ENCODE results near the gene TNMD.
"Not testable (repeated sequence)": the region's sequence is repeated elsewhere in the genome, so short reads cannot be mapped to it uniquely, and the experiment has no call there.

TNMD gene

GRCh38 chrX:100584611-100585010 lies at the start of gene TNMD:
Gene TNMD, plus strand, starts transcription at chrX:100584936. Its CDS starts 83 bp downstream, at chrX:100585019.
- no peak for DNase-seq (ENCODE audit: extremely low read depth in 1 of 2, low read depth in 1 of 2)

GRCh38 chrX:100565534-100565933 lies 19.2 kb upstream of the TNMD start:
- not testable (repeated sequence) for DNase-seq (ENCODE audit: extremely low read depth in 1 of 2, low read depth in 1 of 2)

GRCh38 chrX:100586747-100587146 lies 2.0 kb downstream of the TNMD start:
- no peak for DNase-seq (ENCODE audit: extremely low read depth in 1 of 2, low read depth in 1 of 2)

- DNase-seq (ENCODE audit: extremely low read depth in 1 of 2, low read depth in 1 of 2): no peak
Measured at GRCh38 chrX:100587861-100588260, 3.1 kb downstream of the TNMD start.

- no peak for DNase-seq (ENCODE audit: extremely low read depth in 1 of 2, low read depth in 1 of 2)
Measured at GRCh38 chrX:100591256-100592051, 6.7 kb downstream of the TNMD start.

GRCh38 chrX:100593126-100593525 lies 8.4 kb downstream of the TNMD start:
- DNase-seq (ENCODE audit: extremely low read depth in 1 of 2, low read depth in 1 of 2): no peak

GRCh38 chrX:100593581-100593980 lies 8.8 kb downstream of the TNMD start:
- DNase-seq (ENCODE audit: extremely low read depth in 1 of 2, low read depth in 1 of 2): no peak

GRCh38 chrX:100596601-100597000 lies 11.9 kb downstream of the TNMD start:
- no peak for DNase-seq (ENCODE audit: extremely low read depth in 1 of 2, low read depth in 1 of 2)

- no peak for DNase-seq (ENCODE audit: extremely low read depth in 1 of 2, low read depth in 1 of 2)
Measured at GRCh38 chrX:100599456-100599855, 14.7 kb downstream of the TNMD start.

- no peak for DNase-seq (ENCODE audit: extremely low read depth in 1 of 2, low read depth in 1 of 2)
Measured at GRCh38 chrX:100600340-100600739, 15.6 kb downstream of the TNMD start.

- no peak for DNase-seq (ENCODE audit: extremely low read depth in 1 of 2, low read depth in 1 of 2)
Measured at GRCh38 chrX:100600758-100601157, 16.0 kb downstream of the TNMD start.

GRCh38 chrX:100606753-100607152 lies 22.0 kb downstream of the TNMD start:
- DNase-seq (ENCODE audit: extremely low read depth in 1 of 2, low read depth in 1 of 2): no peak

GRCh38 chrX:100609591-100609990 lies 24.9 kb downstream of the TNMD start:
- no peak for DNase-seq (ENCODE audit: extremely low read depth in 1 of 2, low read depth in 1 of 2)

GRCh38 chrX:100611951-100612350 lies 27.2 kb downstream of the TNMD start:
- no peak for DNase-seq (ENCODE audit: extremely low read depth in 1 of 2, low read depth in 1 of 2)

GRCh38 chrX:100615005-100615404 lies 30.3 kb downstream of the TNMD start:
- DNase-seq (ENCODE audit: extremely low read depth in 1 of 2, low read depth in 1 of 2): no peak

- DNase-seq (ENCODE audit: extremely low read depth in 1 of 2, low read depth in 1 of 2): no peak
Measured at GRCh38 chrX:100623001-100623400, 38.3 kb downstream of the TNMD start.

GRCh38 chrX:100625985-100626491 lies 41.3 kb downstream of the TNMD start:
- DNase-seq (ENCODE audit: extremely low read depth in 1 of 2, low read depth in 1 of 2): no peak

- DNase-seq (ENCODE audit: extremely low read depth in 1 of 2, low read depth in 1 of 2): no peak
Measured at GRCh38 chrX:100635040-100635439, 50.3 kb downstream of the TNMD start.

GRCh38 chrX:100635989-100636320 lies 51.2 kb downstream of the TNMD start:
- no peak for DNase-seq (ENCODE audit: extremely low read depth in 1 of 2, low read depth in 1 of 2)

GRCh38 chrX:100636321-100636991 lies 51.7 kb downstream of the TNMD start, which contains the start of gene TSPAN6:
Gene TSPAN6, minus strand, starts transcription at chrX:100636806. Its CDS starts 112 bp downstream, at chrX:100636694.
- DNase-seq (ENCODE audit: extremely low read depth in 1 of 2, low read depth in 1 of 2): peak; percentile 32 to 48

GRCh38 chrX:100642290-100642689 lies 57.6 kb downstream of the TNMD start:
- no peak for DNase-seq (ENCODE audit: extremely low read depth in 1 of 2, low read depth in 1 of 2)

- no peak for DNase-seq (ENCODE audit: extremely low read depth in 1 of 2, low read depth in 1 of 2)
Measured at GRCh38 chrX:100643212-100643611, 58.5 kb downstream of the TNMD start.

All from stimulated activated CD8-positive, alpha-beta memory T cell treated with anti-CD3 and anti-CD28 coated beads, Interleukin-7, amount 100 ng/mL, for 48 hours (primary cell).